PC-3 (cell line): ENCODE data around the gene FES. TPM values are rescaled to one million over a fixed set of nuclear protein-coding genes. Genes with fewer than 3 reads are reported as not detected.

Experiments
- ATAC-seq: fragments of 200-7000 bp; cut with Tn5 transposase; 2 replicates; pipeline ENCODE4 v1.9.1; 2020; ENCODE audit warnings: mild to moderate bottlenecking, moderate library complexity
- BruUV-seq: library from RNA; stranded (reverse); fragments of 400-500 nt; replicated peaks from 2 replicates; lab custom pipeline; 2021; lab: Mats Ljungman, UMichigan
- CTCF ChIA-PET: fragments of 300-600 bp; sonication (Branson Sonifier 250); formaldehyde crosslinking; loops from one replicate; lab custom pipeline; 2022; ENCODE audit warnings: antibody characterized with exemption; lab: Charles Lee
- POLR2A ChIA-PET: fragments of 300-600 bp; sonication (Branson Sonifier 250); formaldehyde crosslinking; loops from one replicate; lab custom pipeline; 2022; ENCODE audit warnings: antibody characterized with exemption; ENCODE audit not compliant: unreplicated experiment; lab: Charles Lee
- DNase-seq: peaks from one replicate; pipeline ENCODE4 v3.0.0-alpha.2; 2015
- H2AFZ ChIP-seq: fragments of 300-600 bp; sonication (generic); 2 replicates; pipeline ENCODE4 v1.6.0; 2016; ENCODE audit warnings: antibody characterized with exemption, low read length
- H3F3A ChIP-seq: fragments of 300-600 bp; sonication (generic); one replicate; pipeline ENCODE4 v1.6.0; 2017; ENCODE audit warnings: antibody characterized with exemption, low read length, control low read depth, mild to moderate bottlenecking; ENCODE audit not compliant: unreplicated experiment
- H3K27ac ChIP-seq: fragments of 300-600 bp; sonication (generic); 2 replicates; pipeline ENCODE4 v1.5.1; 2016; ENCODE audit warnings: mild to moderate bottlenecking, low read length
- H3K27me3 ChIP-seq: fragments of 300-600 bp; sonication (generic); 2 replicates; pipeline ENCODE4 v1.6.1; 2016; ENCODE audit warnings: low read length, mixed read lengths
- H3K36me3 ChIP-seq: fragments of 300-600 bp; sonication (generic); 2 replicates; pipeline ENCODE4 v1.6.1; 2016; ENCODE audit warnings: low read depth, mixed run types, low read length, mixed read lengths
- H3K4me1 ChIP-seq: fragments of 300-600 bp; sonication (generic); 2 replicates; pipeline ENCODE4 v1.5.1; 2016; ENCODE audit warnings: low read length; ENCODE audit not compliant: insufficient read depth
- H3K4me2 ChIP-seq: fragments of 300-600 bp; sonication (generic); 2 replicates; pipeline ENCODE4 v1.6.0; 2016; ENCODE audit warnings: low read length
- H3K4me3 ChIP-seq: fragments of 300-600 bp; sonication (generic); 2 replicates; pipeline ENCODE4 v1.5.1; 2016; ENCODE audit warnings: mild to moderate bottlenecking, low read length, mixed read lengths
- H3K79me2 ChIP-seq: fragments of 300-600 bp; sonication (generic); 2 replicates; pipeline ENCODE4 v1.6.1; 2017; ENCODE audit warnings: low read length, mixed read lengths
- H3K9ac ChIP-seq: fragments of 300-600 bp; sonication (generic); 2 replicates; pipeline ENCODE4 v1.6.0; 2016; ENCODE audit warnings: mild to moderate bottlenecking, low read length
- H3K9me2 ChIP-seq: fragments of 300-600 bp; sonication (generic); replicated peaks from 2 replicates; pipeline ENCODE4 v1.6.1; 2016; ENCODE audit warnings: mixed run types, low read length, mixed read lengths
- H3K9me3 ChIP-seq: fragments of 300-600 bp; sonication (generic); 2 replicates; pipeline ENCODE4 v1.6.1; 2016; ENCODE audit warnings: low read length, mixed read lengths
- H4K20me1 ChIP-seq: fragments of 300-600 bp; sonication (generic); 2 replicates; pipeline ENCODE4 v1.6.1; 2016; ENCODE audit warnings: low read length, mixed read lengths
- CTCF ChIP-seq: fragments of 300-600 bp; sonication (generic); conservative IDR thresholded peaks from 2 replicates; pipeline ENCODE4 v1.5.1; 2017; ENCODE audit warnings: antibody characterized with exemption, low read depth, mild to moderate bottlenecking, low read length
- EZH2 ChIP-seq: fragments of 300-600 bp; sonication (generic); IDR thresholded peaks from one replicate; pipeline ENCODE4 v1.6.1; 2017; ENCODE audit warnings: antibody characterized with exemption, mild to moderate bottlenecking, low read length; ENCODE audit not compliant: unreplicated experiment
- EZH2phosphoT487 ChIP-seq: fragments of 300-600 bp; sonication (generic); IDR thresholded peaks from 2 replicates; pipeline ENCODE4 v1.6.1; 2018; ENCODE audit warnings: mild to moderate bottlenecking, antibody characterized with exemption, low read length, borderline replicate concordance
- intact Hi-C: fragments of 100-400 bp; cut with micrococcal nuclease; formaldehyde crosslinking; loops from 2 replicates; pipeline ENCODE4 v1.9.0; 2023
- total RNA-seq: library from RNA; depleted of rRNA; stranded (reverse); fragments of >200 nt; gene quantifications from 2 replicates; pipeline ENCODE4 v1.2.3, GENCODE V29; 2014

FES gene
- total RNA-seq, 1 experiment from 2014 or later = 2.8 TPM

- H3K9me2 ChIP-seq = no peaks in the 10 kb centered on the region
- H2AFZ ChIP-seq = no peak overlapping the region
- H3K4me1 ChIP-seq = no peaks in the 10 kb centered on the region
- H3K9me3 ChIP-seq = no peaks in the 10 kb centered on the region
- no TSS peak for BruUV-seq
- H3K27me3 ChIP-seq = no peaks in the 10 kb centered on the region
- intact Hi-C loops = loop anchor here (1.0 to 5.0 kb wide), 3 partner anchors 168 to 237 kb away; partner anchors contain the start of gene BLM
- POLR2A ChIA-PET = interaction anchor here (0.6 to 0.7 kb wide), 2 partner anchors 221 to 1649 kb away, joined by 3 read pairs; no protein-coding TSS in a partner anchor
- H3K27ac ChIP-seq = no peak overlapping the region
- ATAC-seq (peak; percentile 72), DNase-seq (peak; percentile 62)
- H3K9ac ChIP-seq = no peak overlapping the region
- no peaks in the 10 kb centered on the region; the same call in 1 of the 2 replicates for H3K36me3 ChIP-seq
- H3F3A ChIP-seq = no peaks in the 10 kb centered on the region
- no peaks in the 10 kb centered on the region for H4K20me1 ChIP-seq
- no peak overlapping the region for H3K4me2 ChIP-seq
- TF ChIP-seq EZH2 (no peak), CTCF (peak; percentile 97), EZH2phosphoT487 (no peak)
- CTCF ChIA-PET = interaction anchor here (0.5 to 2.4 kb wide), 3 partner anchors 78 to 238 kb away, joined by 3 to 11 read pairs (median 5); no protein-coding TSS in a partner anchor
- H3K4me3 ChIP-seq = no peak overlapping the region
- no peaks in the 10 kb centered on the region for H3K79me2 ChIP-seq
Observed at GRCh38 chr15:90885432-90886290, 1.4 kb downstream of the FES start.

- Histone ChIP-seq H3K4me2 (no peak overlapping the region), H3K9me2 (no peaks in the 10 kb centered on the region), H4K20me1 (no peaks in the 10 kb centered on the region), H3K36me3 (no peaks in the 10 kb centered on the region; the same call in 1 of the 2 replicates), H3K4me3 (no peak overlapping the region), H3K79me2 (no peaks in the 10 kb centered on the region), H2AFZ (no peak overlapping the region), H3F3A (no peaks in the 10 kb centered on the region), H3K9me3 (no peaks in the 10 kb centered on the region), H3K9ac (no peak overlapping the region), H3K27ac (no peak overlapping the region), H3K4me1 (no peaks in the 10 kb centered on the region), H3K27me3 (no peaks in the 10 kb centered on the region)
- DNase-seq (no peak), ATAC-seq (no peak)
- CTCF ChIA-PET = interaction anchor here (0.8 to 2.4 kb wide), 2 partner anchors 236 to 238 kb away, joined by 5 to 11 read pairs; no protein-coding TSS in a partner anchor
- no peak; the same call in 1 of the 2 replicates for TF ChIP-seq CTCF
- TF ChIP-seq EZH2 = no peak
- TF ChIP-seq EZH2phosphoT487 = no peak
- intact Hi-C loops = loop anchor here (1.0 to 5.0 kb wide), 3 partner anchors 169 to 238 kb away; partner anchors contain the start of gene BLM
- BruUV-seq = no TSS peak
- POLR2A ChIA-PET = interaction anchor here (0.6 kb wide), 1 partner anchor 222 kb away, joined by 3 read pairs; no protein-coding TSS in a partner anchor
Observed at GRCh38 chr15:90886291-90886614, 1.9 kb downstream of the FES start.
